Colonic mucosa (tissue), 4 donors: Measurements from ENCODE around the gene ENOX2. TPM values are rescaled to one million over a fixed set of nuclear protein-coding genes. Genes with fewer than 3 reads are reported as not detected.

ENCODE experiments used
- DNase-seq: peaks from one replicate; pipeline ENCODE4 v3.0.0-alpha.2; 2020
- H3K27ac ChIP-seq: fragments of 200-600 bp; one replicate; pipeline ENCODE4 v1.8.0; 2021
- H3K27me3 ChIP-seq: fragments of 200-600 bp; one replicate; pipeline ENCODE4 v1.8.0; 2021
- H3K36me3 ChIP-seq: fragments of 200-600 bp; one replicate; pipeline ENCODE4 v1.8.0; 2021
- H3K4me1 ChIP-seq: fragments of 200-600 bp; one replicate; pipeline ENCODE4 v1.8.0; 2021; ENCODE audit warnings: mild to moderate bottlenecking
- H3K4me3 ChIP-seq: fragments of 200-600 bp; one replicate; pipeline ENCODE4 v1.8.0; 2021
- H3K9ac ChIP-seq, 2 donors: one replicate each; pipeline ENCODE4 v1.7.0; 2013; ENCODE audit warnings: control low read depth in 2 of 2, low read depth in 2 of 2, low read length in 2 of 2
- H3K9me3 ChIP-seq: fragments of 200-600 bp; one replicate; pipeline ENCODE4 v1.8.0; 2021
- intact Hi-C: fragments of 100-400 bp; cut with DNase I; formaldehyde crosslinking; loops from one replicate; pipeline ENCODE4 v1.14.1; 2022
- total RNA-seq, 2 donors: library from RNA; stranded (reverse); fragmentation: NEBNext Ultra II Directional in 1 of 2; extraction: Animal tissue kit (Norgen Biotek cat#: 25700) in 1 of 2; gene quantifications; one replicate each; pipeline ENCODE4 v1.2.1, GENCODE V29; 2021
- TF ChIP-seq, protein P1 (sequence below): fragments of 200-600 bp; IDR thresholded peaks from one replicate; pipeline ENCODE4 v1.8.0; 2022; ENCODE audit warnings: antibody characterized with exemption, mild to moderate bottlenecking
- donor health status: healthy.
- donor health status: DM: no; HTN: no; CAD: no.
- donor health status: DM: no; HTN: no; CAD: no.

ENOX2 gene
- total RNA-seq, 2 donors from 2014 or later = 8.0 to 13.7 TPM

- Histone ChIP-seq H3K4me3 (no peak overlapping the region), H3K4me1 (no peaks in the 10 kb centered on the region), H3K9me3 (no peaks in the 10 kb centered on the region), H3K36me3 (no peaks in the 10 kb centered on the region), H3K27me3 (no peaks in the 10 kb centered on the region), H3K9ac (no peak overlapping the region), H3K27ac (no peak overlapping the region)
- TF ChIP-seq, protein P1, sequence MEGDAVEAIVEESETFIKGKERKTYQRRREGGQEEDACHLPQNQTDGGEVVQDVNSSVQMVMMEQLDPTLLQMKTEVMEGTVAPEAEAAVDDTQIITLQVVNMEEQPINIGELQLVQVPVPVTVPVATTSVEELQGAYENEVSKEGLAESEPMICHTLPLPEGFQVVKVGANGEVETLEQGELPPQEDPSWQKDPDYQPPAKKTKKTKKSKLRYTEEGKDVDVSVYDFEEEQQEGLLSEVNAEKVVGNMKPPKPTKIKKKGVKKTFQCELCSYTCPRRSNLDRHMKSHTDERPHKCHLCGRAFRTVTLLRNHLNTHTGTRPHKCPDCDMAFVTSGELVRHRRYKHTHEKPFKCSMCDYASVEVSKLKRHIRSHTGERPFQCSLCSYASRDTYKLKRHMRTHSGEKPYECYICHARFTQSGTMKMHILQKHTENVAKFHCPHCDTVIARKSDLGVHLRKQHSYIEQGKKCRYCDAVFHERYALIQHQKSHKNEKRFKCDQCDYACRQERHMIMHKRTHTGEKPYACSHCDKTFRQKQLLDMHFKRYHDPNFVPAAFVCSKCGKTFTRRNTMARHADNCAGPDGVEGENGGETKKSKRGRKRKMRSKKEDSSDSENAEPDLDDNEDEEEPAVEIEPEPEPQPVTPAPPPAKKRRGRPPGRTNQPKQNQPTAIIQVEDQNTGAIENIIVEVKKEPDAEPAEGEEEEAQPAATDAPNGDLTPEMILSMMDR = no peak
- no peak for DNase-seq
- intact Hi-C loops = no loop called here
Measured at GRCh38 chrX:130728208-130728607, 174.8 kb downstream of the ENOX2 start.

- H3K27ac ChIP-seq = no peak overlapping the region
- intact Hi-C loops = no loop called here
- H3K9ac ChIP-seq = no peak overlapping the region
- no peaks in the 10 kb centered on the region for H3K27me3 ChIP-seq
- no peaks in the 10 kb centered on the region for H3K36me3 ChIP-seq
- DNase-seq = no peak
- H3K9me3 ChIP-seq = no peaks in the 10 kb centered on the region
- H3K4me3 ChIP-seq = no peak overlapping the region
- H3K4me1 ChIP-seq = no peaks in the 10 kb centered on the region
- TF ChIP-seq, protein P1 = no peak
Measured at GRCh38 chrX:130726661-130727060, 176.3 kb downstream of the ENOX2 start.

DNA sequence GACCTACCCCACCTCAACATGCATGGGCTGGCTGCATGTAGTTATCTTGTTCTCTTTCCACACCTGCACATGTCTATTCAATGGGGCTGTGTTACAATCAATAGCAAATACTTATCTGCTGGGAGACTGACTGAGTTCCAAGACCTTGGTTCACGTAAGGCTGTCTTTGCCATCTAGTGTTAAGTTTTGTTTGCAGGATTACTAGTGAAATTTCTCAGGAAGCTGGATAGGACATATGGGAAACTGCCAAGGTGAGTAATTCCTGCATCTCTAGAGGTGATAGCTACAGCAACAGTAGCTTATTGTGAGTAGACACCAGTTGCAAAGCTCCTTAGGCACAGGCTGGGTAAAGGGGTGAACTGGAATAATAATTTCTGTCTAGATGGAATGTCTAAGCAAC is 177.5 kb downstream of the ENOX2 start:
- H3K4me3 ChIP-seq = no peak overlapping the region
- H3K4me1 ChIP-seq = no peaks in the 10 kb centered on the region
- no peaks in the 10 kb centered on the region for H3K36me3 ChIP-seq
- intact Hi-C loops = no loop called here
- no peaks in the 10 kb centered on the region for H3K9me3 ChIP-seq
- DNase-seq = no peak
- H3K9ac ChIP-seq = no peak overlapping the region
- TF ChIP-seq, protein P1 = no peak
- H3K27me3 ChIP-seq = no peaks in the 10 kb centered on the region
- H3K27ac ChIP-seq = no peak overlapping the region

DNA sequence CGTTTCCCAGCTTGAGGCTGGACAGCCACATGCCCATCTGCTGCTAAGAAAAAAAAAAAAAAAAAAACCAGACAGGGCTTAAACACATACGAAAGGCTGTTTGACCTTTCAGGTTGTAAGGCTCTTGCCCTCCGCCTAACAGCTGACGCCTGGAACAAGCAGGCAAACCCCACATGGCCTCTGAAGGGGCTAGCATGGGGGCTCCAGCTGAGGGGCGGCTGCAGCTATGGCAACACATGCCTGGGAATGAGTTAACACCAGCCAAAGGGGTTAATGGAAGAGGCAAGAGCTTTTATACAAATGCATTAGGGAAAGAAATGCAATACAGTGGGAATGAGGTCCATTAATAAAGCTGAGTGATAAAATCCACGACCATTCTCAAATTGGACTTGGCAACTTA is 183.6 kb downstream of the ENOX2 start:
- TF ChIP-seq, protein P1 = no peak
- Histone ChIP-seq H3K27me3 (no peaks in the 10 kb centered on the region), H3K9me3 (no peaks in the 10 kb centered on the region), H3K27ac (no peak overlapping the region), H3K36me3 (no peaks in the 10 kb centered on the region), H3K4me1 (no peaks in the 10 kb centered on the region), H3K9ac (no peak overlapping the region), H3K4me3 (no peak overlapping the region)
- intact Hi-C loops = no loop called here
- DNase-seq = no peak

DNA sequence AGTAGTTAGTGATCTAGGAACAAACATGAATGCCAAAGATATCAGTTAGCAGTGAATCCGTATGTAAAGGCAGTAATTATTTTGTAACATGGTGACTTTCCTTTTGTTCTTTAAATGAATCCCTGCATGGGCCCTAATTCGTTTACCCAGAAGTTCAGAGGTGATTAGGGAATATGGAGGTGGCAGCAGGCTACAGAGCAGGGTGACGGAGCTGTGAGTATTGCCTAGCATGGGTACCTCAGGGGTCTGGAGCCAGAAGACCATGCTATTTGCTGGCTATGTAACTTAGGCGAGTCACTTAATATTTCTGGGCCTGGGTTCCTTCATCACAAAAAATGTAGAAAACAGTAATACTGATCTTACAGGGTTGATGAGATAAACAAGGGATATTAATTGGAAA is 184.9 kb downstream of the ENOX2 start:
- intact Hi-C loops = no loop called here
- DNase-seq = no peak
- Histone ChIP-seq H3K4me1 (no peaks in the 10 kb centered on the region), H3K9me3 (no peaks in the 10 kb centered on the region), H3K9ac (no peak overlapping the region), H3K27ac (no peak overlapping the region), H3K27me3 (no peaks in the 10 kb centered on the region), H3K4me3 (no peak overlapping the region), H3K36me3 (no peaks in the 10 kb centered on the region)
- TF ChIP-seq, protein P1 = no peak
